Posterior vena cava (tissue), 2 donors: ENCODE results near the gene DBN1. TPM values are rescaled to one million over a fixed set of nuclear protein-coding genes. Genes with fewer than 3 reads are reported as not detected.
A peak's percentile ranks its signal among the peaks of the same experiment; 100 is the strongest.
"Not testable (repeated sequence)": the region's sequence is repeated elsewhere in the genome, so short reads cannot be mapped to it uniquely, and the experiment has no call there.

Experiments used
- DNase-seq: peaks from one replicate; pipeline ENCODE4 v3.0.0-alpha.2; 2020; ENCODE audit warnings: low spot score
- intact Hi-C, 2 donors: fragments of 100-400 bp; cut with DNase I; formaldehyde crosslinking; loops; one replicate each; pipeline versions ENCODE4 v1.14.1 to v1.14.2; 2022 to 2023
- total RNA-seq, 2 donors: library from RNA; stranded (reverse); fragmentation: NEBNext Ultra II Directional; extraction: Animal tissue kit (Norgen Biotek cat#: 25700); gene quantifications; one replicate each; pipeline ENCODE4 v1.2.1, GENCODE V29; 2021
- donor health status: DM: yes; HTN: yes; CAD: no.
- donor health status: DM: yes; HTN: yes; CAD: no.

Gene DBN1
- total RNA-seq, 2 donors from 2014 or later: 94.9 to 121 TPM

GRCh38 chr5:177427211-177427822, 46.1 kb downstream of the DBN1 start:
- intact Hi-C loops: no loop called here
- no peak for DNase-seq

- intact Hi-C loops: no loop called here
- peak; percentile 87 for DNase-seq
Measured at GRCh38 chr5:177426566-177427210, 46.7 kb downstream of the DBN1 start, which contains the start of gene GRK6. Gene GRK6, plus strand, starts transcription at chr5:177426676. Its CDS starts 170 bp downstream, at chr5:177426846.

GRCh38 chr5:177425801-177426565, 47.5 kb downstream of the DBN1 start:
- intact Hi-C loops: no loop called here
- peak; percentile 100 for DNase-seq

- intact Hi-C loops: no loop called here
- DNase-seq: no peak
Measured at GRCh38 chr5:177425196-177425800, 48.1 kb downstream of the DBN1 start.

- intact Hi-C loops: no loop called here
- DNase-seq: no peak
Measured at GRCh38 chr5:177423671-177424070, 49.8 kb downstream of the DBN1 start.

GRCh38 chr5:177421062-177421798, 52.2 kb downstream of the DBN1 start:
- intact Hi-C loops: no loop called here

GRCh38 chr5:177420472-177420871, 53.0 kb downstream of the DBN1 start:
- intact Hi-C loops, DNase-seq: not testable (repeated sequence)

More at GRCh38 chr5:177421062-177421798, 52.2 kb downstream of the DBN1 start:
- DNase-seq: no peak

GRCh38 chr5:177419046-177419445, 54.4 kb downstream of the DBN1 start:
- intact Hi-C loops: no loop called here
- no peak for DNase-seq

- intact Hi-C loops, DNase-seq: not testable (repeated sequence)
Measured at GRCh38 chr5:177417081-177417480, 56.4 kb downstream of the DBN1 start.

- DNase-seq: no peak
- intact Hi-C loops: no loop called here
Measured at GRCh38 chr5:177414481-177414880, 59.0 kb downstream of the DBN1 start.

- no peak for DNase-seq
- intact Hi-C loops: no loop called here
Measured at GRCh38 chr5:177412603-177413233, 60.7 kb downstream of the DBN1 start.

- intact Hi-C loops: no loop called here
Measured at GRCh38 chr5:177410575-177410974, 62.9 kb downstream of the DBN1 start.

GRCh38 chr5:177409043-177409801, 64.2 kb downstream of the DBN1 start, which contains the start of gene F12:
Gene F12, minus strand, starts transcription at chr5:177409564. Its CDS starts 37 bp downstream, at chr5:177409527.
- DNase-seq: no peak
- intact Hi-C loops: loop anchor here in 1 of 2 donors (5.0 kb wide), 1 partner anchor 43 kb away; no protein-coding TSS in a partner anchor

More at GRCh38 chr5:177410575-177410974, 62.9 kb downstream of the DBN1 start:
- no peak for DNase-seq

Other genes with a start within 250 kb of the DBN1 start
- gene RAB24, start 169.9 kb downstream of the DBN1 start, total RNA-seq: 10 to 100 TPM; 17.4 to 18.6 TPM
- gene PRELID1, start 169.8 kb downstream of the DBN1 start, total RNA-seq: 10 to 100 TPM; 81.8 to 91.9 TPM
- 1 to 10 TPM; 5.4 to 6.1 TPM for gene MXD3, start 161.7 kb downstream of the DBN1 start, total RNA-seq
- gene LMAN2, start 122.0 kb downstream of the DBN1 start, total RNA-seq: 10 to 100 TPM; 72.4 to 95.7 TPM
- 10 to 100 TPM; 11.3 to 13.4 TPM for gene RGS14, start 115.7 kb downstream of the DBN1 start, total RNA-seq
- gene SLC34A1, start 89.2 kb downstream of the DBN1 start, total RNA-seq: not detected
- gene PFN3, start 73.0 kb downstream of the DBN1 start, total RNA-seq: not detected
- gene F12, start 64.1 kb downstream of the DBN1 start, total RNA-seq: under 1 TPM; 0.38 to 0.93 TPM
- gene GRK6, start 47.0 kb downstream of the DBN1 start, total RNA-seq: 10 to 100 TPM; 22.9 to 28.2 TPM
- 1 to 10 TPM in 1 of 2 donors, under 1 TPM in 1; 0.79 to 2.0 TPM for gene PRR7, start 26.8 kb downstream of the DBN1 start, total RNA-seq
- gene PDLIM7, start 24.0 kb upstream of the DBN1 start, total RNA-seq: 100 to 1,000 TPM; 448 to 580 TPM
- 10 to 100 TPM in 1 of 2 donors, 1 to 10 TPM in 1; 8.0 to 19.2 TPM for gene DOK3, start 36.2 kb upstream of the DBN1 start, total RNA-seq
- 10 to 100 TPM; 52.1 to 52.6 TPM for gene DDX41, start 43.3 kb upstream of the DBN1 start, total RNA-seq
- gene FAM193B, start 80.9 kb upstream of the DBN1 start, total RNA-seq: 10 to 100 TPM; 33.6 to 36.5 TPM
- 100 to 1,000 TPM; 117 TPM for gene TMED9, start 118.6 kb upstream of the DBN1 start, total RNA-seq
- gene B4GALT7, start 126.5 kb upstream of the DBN1 start, total RNA-seq: 10 to 100 TPM; 17.1 to 17.6 TPM